ENCODE results near the gene PSMC3. TPM values are rescaled to one million over a fixed set of nuclear protein-coding genes. Genes with fewer than 3 reads are reported as not detected.

The PSMC3 gene
- total and polyA plus RNA-seq, 9 of the 15 experiments (the other 6 are each of a cell fraction or from before 2014, with no cell fraction given): 44.3 to 324 (median 240) TPM

GRCh38 chr11:47396049-47396320, 30.3 kb downstream of the PSMC3 start:
- Histone ChIP-seq H3K27ac (ENCODE audit: extremely low read depth, low read depth, low read length) (no peak overlapping the region), H3K27me3 (ENCODE audit: control insufficient read depth in 2 of 2, insufficient read depth in 2 of 2, low read length in 2 of 2) (no peaks in the 10 kb centered on the region), H3K4me1 (replicated peaks in 1 of 2; ENCODE audit: control insufficient read depth in 2 of 2, insufficient read depth in 2 of 2, low read length in 2 of 2) (peaks cover 45 to 75% of the 10 kb centered on the region in 2 experiments), H4K20me1 (replicated peaks; ENCODE audit: control insufficient read depth, insufficient read depth, low read length) (no peaks in the 10 kb centered on the region), H3K9me1 (ENCODE audit: control insufficient read depth, insufficient read depth, low read length) (no peaks in the 10 kb centered on the region), H3K4me3 (no peak overlapping the region), H3K4me2 (ENCODE audit: insufficient read depth, low read length) (no peak overlapping the region), H3K9me3 (replicated peaks; ENCODE audit: control insufficient read depth, insufficient read depth, low read depth, low read length) (no peaks in the 10 kb centered on the region), H3K9ac (ENCODE audit: insufficient read depth in 1 of 2, low read depth in 2 of 2, low read length in 2 of 2) (peak overlapping the region in 1 of 2 experiments; percentile 72; a peak in 2 of 4 replicates), H3K79me2 (ENCODE audit: control insufficient read depth, insufficient read depth, low read length) (no peaks in the 10 kb centered on the region), H2AFZ (ENCODE audit: low read depth, low read length) (no peak overlapping the region), H3K36me3 (ENCODE audit: control insufficient read depth, insufficient read depth, low read length) (no peaks in the 10 kb centered on the region)
- WGBS (ENCODE audit: insufficient coverage, low coverage, missing lambda C conversion rate): 69% methylated on average over 3 of the region's 3 CpGs
- ATAC-seq (no peak), DNase-seq (ENCODE audit: extremely low read depth in 1 of 4, low spot score in 3 of 4) (no peak), FAIRE-seq (no peak)
- intact Hi-C loops (cut with micrococcal nuclease) (no loop called here), in situ Hi-C loops (cut with MboI) (no loop called here)
- no TSS peak for BruUV-seq (replicated peaks)
- TF ChIP-seq U2AF2 (optimal IDR thresholded peaks at IDR 0.05; ENCODE audit: low read depth, low read length): no peak
- no peak for TF ChIP-seq CEBPG (CRISPR knock-in tag; IDR thresholded peaks at IDR 0.05)
- TF ChIP-seq CEBPG (tag; conservative IDR thresholded peaks at IDR 0.05 in 1 of 2, IDR thresholded peaks at IDR 0.05 in 1 of 2): no peak
- no peak for TF ChIP-seq HNRNPH1 (optimal IDR thresholded peaks at IDR 0.05; ENCODE audit: low read depth, low read length)
- TF ChIP-seq HDAC2 (IDR thresholded peaks at IDR 0.05): no peak
- no peak for TF ChIP-seq POLR3G (IDR thresholded peaks at IDR 0.05; ENCODE audit: extremely low read depth, insufficient read length, insufficient replicate concordance)
- no peak for TF ChIP-seq ZNF785 (CRISPR knock-in tag; IDR thresholded peaks at IDR 0.05)
- no peak for TF ChIP-seq BRD4 (IDR thresholded peaks at IDR 0.05)
- TF ChIP-seq MED1 (CRISPR knock-in tag; IDR thresholded peaks at IDR 0.05; ENCODE audit: borderline replicate concordance): no peak
- no peak for TF ChIP-seq HNRNPUL1 (IDR thresholded peaks at IDR 0.05; ENCODE audit: low read length)
- no peak for TF ChIP-seq SIRT6 (IDR thresholded peaks at IDR 0.05; ENCODE audit: low read depth, low read length)
- TF ChIP-seq ZBTB9 (CRISPR knock-in tag; IDR thresholded peaks at IDR 0.05): no peak
- TF ChIP-seq TSC22D4 (tag; IDR thresholded peaks at IDR 0.05): no peak
- TF ChIP-seq RBM15 (IDR thresholded peaks at IDR 0.05; ENCODE audit: insufficient read depth, low read length): no peak
- POLR2A ChIA-PET: no interaction called here
- CTCF ChIA-PET (ENCODE audit: low intra/inter-chr PET ratio): no interaction called here
